MCF 10A (cell line): Measurements from ENCODE around the gene PPM1F. TPM values are rescaled to one million over a fixed set of nuclear protein-coding genes. Genes with fewer than 3 reads are reported as not detected.

Source experiments
- BruUV-seq: library from RNA; stranded (reverse); fragments of 400-500 nt; replicated peaks from 2 replicates; lab custom pipeline; 2021; lab: Mats Ljungman, UMichigan
- CTCF ChIA-PET: fragments of 300-600 bp; sonication (Branson Sonifier 250); formaldehyde crosslinking; extraction: SDS; loops from one replicate; lab custom pipeline; 2021; ENCODE audit warnings: antibody characterized with exemption, inconsistent platforms; lab: Yijun Ruan, JAX
- POLR2A ChIA-PET: fragments of 300-600, 350-650 bp; sonication (Branson Sonifier 250); formaldehyde crosslinking; extraction: SDS; loops from one replicate; lab custom pipeline; 2020; ENCODE audit warnings: antibody characterized with exemption, inconsistent platforms; lab: Yijun Ruan, JAX
- DNase-seq: peaks from one replicate; pipeline ENCODE4 v3.0.0-alpha.2; 2018; ENCODE audit not compliant: unreplicated experiment
- H3K27ac Mint-ChIP-seq: one replicate; pipeline ENCODE4 v1.8.0; 2022; ENCODE audit warnings: mild to moderate bottlenecking, low read depth, mixed read lengths; ENCODE audit not compliant: unreplicated experiment
- H3K27me3 Mint-ChIP-seq: one replicate; pipeline ENCODE4 v1.8.0; 2022; ENCODE audit warnings: mixed read lengths; ENCODE audit not compliant: insufficient read depth, unreplicated experiment
- H3K36me3 Mint-ChIP-seq: one replicate; pipeline ENCODE4 v1.8.0; 2022; ENCODE audit warnings: mild to moderate bottlenecking, moderate library complexity, mixed read lengths; ENCODE audit not compliant: insufficient read depth, unreplicated experiment
- H3K4me1 Mint-ChIP-seq: one replicate; pipeline ENCODE4 v1.8.0; 2022; ENCODE audit warnings: mixed read lengths; ENCODE audit not compliant: insufficient read depth, unreplicated experiment
- H3K4me3 Mint-ChIP-seq: one replicate; pipeline ENCODE4 v1.8.0; 2022; ENCODE audit warnings: mild to moderate bottlenecking, moderate library complexity, mixed read lengths; ENCODE audit not compliant: unreplicated experiment
- H3K9me3 Mint-ChIP-seq: one replicate; pipeline ENCODE4 v1.8.0; 2022; ENCODE audit warnings: mixed read lengths; ENCODE audit not compliant: unreplicated experiment
- CTCF ChIP-seq: fragments of 200-600 bp; IDR thresholded peaks from one replicate; pipeline ENCODE4 v1.8.0; 2022; ENCODE audit warnings: antibody characterized with exemption, mild to moderate bottlenecking; ENCODE audit not compliant: unreplicated experiment
- intact Hi-C: fragments of 100-400 bp; cut with micrococcal nuclease; formaldehyde crosslinking; loops from 2 replicates; pipeline ENCODE4 v1.14.1; 2022
- total RNA-seq: library from RNA; stranded (reverse); gene quantifications from 2 replicates; pipeline ENCODE4 v1.2.3, GENCODE V29; 2022

Gene PPM1F
- total RNA-seq, 1 experiment from 2014 or later, result 32.6 TPM

- BruUV-seq, result no TSS peak
- ChIA-PET CTCF (interaction anchor here (0.6 to 3.0 kb wide), 3 partner anchors 9 to 186 kb away, joined by 3 to 37 read pairs (median 4); no protein-coding TSS in a partner anchor), POLR2A (no interaction called here)
- intact Hi-C loops, result loop anchor here (10.0 kb wide), 1 partner anchor 134 kb away; no protein-coding TSS in a partner anchor
- H3K36me3 Mint-ChIP-seq, result peaks cover 6% of the 10 kb centered on the region
- no peak for TF ChIP-seq CTCF
- no peaks in the 10 kb centered on the region for H3K27me3 Mint-ChIP-seq
- no peak overlapping the region for H3K27ac Mint-ChIP-seq
- H3K4me1 Mint-ChIP-seq, result no peaks in the 10 kb centered on the region
- H3K9me3 Mint-ChIP-seq, result no peaks in the 10 kb centered on the region
- H3K4me3 Mint-ChIP-seq, result no peak overlapping the region
- no peak for DNase-seq
These were observed 27.9 kb upstream of the PPM1F start for GRCh38 chr22:21980547-21980946.

- intact Hi-C loops, result no loop called here
- no peak for DNase-seq
- Mint-ChIP-seq H3K4me1 (no peaks in the 10 kb centered on the region), H3K27ac (no peak overlapping the region), H3K9me3 (no peaks in the 10 kb centered on the region), H3K27me3 (no peaks in the 10 kb centered on the region), H3K36me3 (peaks cover 15% of the 10 kb centered on the region), H3K4me3 (no peak overlapping the region)
- BruUV-seq, result no TSS peak
- no peak for TF ChIP-seq CTCF
- ChIA-PET CTCF (interaction anchor here (0.6 kb wide), 1 partner anchor 255 kb away, joined by 3 read pairs; no protein-coding TSS in a partner anchor), POLR2A (no interaction called here)
These were observed 26.1 kb upstream of the PPM1F start for GRCh38 chr22:21978564-21979386.

GRCh38 chr22:21977814-21978213 is 25.2 kb upstream of the PPM1F start:
- BruUV-seq, result no TSS peak
- intact Hi-C loops, result no loop called here
- ChIA-PET POLR2A (no interaction called here), CTCF (interaction anchor here (0.7 kb wide), 1 partner anchor 8 kb away, joined by 3 read pairs; no protein-coding TSS in a partner anchor)
- no peak for DNase-seq
- H3K36me3 Mint-ChIP-seq, result peaks cover 23% of the 10 kb centered on the region
- H3K9me3 Mint-ChIP-seq, result no peaks in the 10 kb centered on the region
- no peaks in the 10 kb centered on the region for H3K27me3 Mint-ChIP-seq
- H3K4me3 Mint-ChIP-seq, result no peak overlapping the region
- no peak for TF ChIP-seq CTCF
- no peaks in the 10 kb centered on the region for H3K4me1 Mint-ChIP-seq
- H3K27ac Mint-ChIP-seq, result no peak overlapping the region

GRCh38 chr22:21975854-21976345 is 23.3 kb upstream of the PPM1F start:
- TF ChIP-seq CTCF, result no peak
- Mint-ChIP-seq H3K9me3 (no peaks in the 10 kb centered on the region), H3K4me1 (no peaks in the 10 kb centered on the region), H3K4me3 (no peak overlapping the region), H3K27ac (no peak overlapping the region), H3K27me3 (no peaks in the 10 kb centered on the region), H3K36me3 (peaks cover 37% of the 10 kb centered on the region)
- DNase-seq, result no peak
- intact Hi-C loops, result no loop called here
- no TSS peak for BruUV-seq
- CTCF ChIA-PET, result no interaction called here
- POLR2A ChIA-PET, result interaction anchor here (0.6 kb wide), 1 partner anchor 23 kb away, joined by 3 read pairs; no protein-coding TSS in a partner anchor
